HG03159 (cell line): ENCODE measurements around the gene ZNF229.
"Not testable (repeated sequence)": the region's sequence is repeated elsewhere in the genome, so short reads cannot be mapped to it uniquely, and the experiment has no call there.

Source experiments
- ATAC-seq: cut with Tn5 transposase; IDR thresholded peaks from one replicate; pipeline ENCODE4 v1.9.1; 2021; ENCODE audit warnings: mild to moderate bottlenecking, moderate library complexity; ENCODE audit not compliant: unreplicated experiment

The ZNF229 gene

DNA sequence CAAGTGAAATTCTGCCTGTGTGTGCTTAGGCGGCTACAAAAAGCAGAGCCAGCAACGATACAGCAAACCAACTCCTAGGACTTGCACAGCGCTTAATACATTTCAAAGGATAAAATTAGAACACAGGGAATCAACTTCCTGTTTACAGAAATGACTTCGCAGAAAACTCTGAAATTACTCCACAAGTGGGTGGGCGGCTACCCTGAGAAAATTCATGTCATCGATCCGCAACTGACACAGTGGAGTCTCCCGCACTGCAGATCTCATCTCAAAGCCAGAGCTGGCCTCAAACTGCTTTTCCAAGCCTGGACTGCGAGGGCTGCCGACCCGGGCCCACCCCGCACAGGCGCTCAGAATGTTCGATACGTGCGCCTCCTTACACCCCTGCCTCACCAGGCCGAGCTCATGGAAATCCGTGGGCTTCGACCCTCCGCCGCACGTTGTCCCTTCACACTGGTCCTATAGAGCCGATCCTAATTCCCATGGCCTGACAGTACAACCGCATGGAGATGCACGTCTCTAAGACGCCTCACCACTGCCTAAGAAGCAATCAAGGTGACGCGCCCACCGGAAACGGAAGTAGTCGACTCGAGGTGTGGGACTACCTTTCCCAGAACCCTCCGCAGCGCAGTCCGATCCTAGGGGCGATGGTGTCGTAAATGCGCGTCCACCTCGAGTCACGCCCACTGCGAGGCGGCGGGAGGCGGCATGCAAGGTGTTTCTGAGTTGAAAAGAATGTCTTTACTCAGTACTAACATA lies at the start of gene ZNF229:
Gene ZNF229, minus strand, starts transcription at position 557 of the 759 bp plus-strand sequence. CDS start 5,625 bp downstream, outside the sequence.
- ATAC-seq, result no peak

DNA sequence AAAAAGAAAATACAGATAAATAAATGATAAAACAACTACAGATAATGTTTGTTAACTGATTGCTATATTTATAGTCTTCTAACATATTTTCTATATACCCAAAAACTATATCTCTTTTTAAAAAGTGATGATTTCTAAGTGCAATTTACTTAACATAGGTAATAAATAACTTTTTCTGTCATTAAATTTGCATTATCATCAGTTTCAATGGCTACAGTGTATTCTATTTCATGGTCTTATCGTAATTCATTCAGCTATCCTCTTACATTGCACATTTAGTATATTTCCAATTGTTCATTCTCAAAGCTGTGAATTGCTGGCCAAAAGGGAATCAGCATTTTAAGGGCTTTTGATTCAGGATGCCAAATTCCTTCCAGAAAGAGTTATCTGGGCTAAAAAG lies 48.4 kb upstream of the ZNF229 start:
- no peak for ATAC-seq

- ATAC-seq, result no peak
Observed at GRCh38 chr19:44476559-44477408, 28.5 kb upstream of the ZNF229 start.

DNA sequence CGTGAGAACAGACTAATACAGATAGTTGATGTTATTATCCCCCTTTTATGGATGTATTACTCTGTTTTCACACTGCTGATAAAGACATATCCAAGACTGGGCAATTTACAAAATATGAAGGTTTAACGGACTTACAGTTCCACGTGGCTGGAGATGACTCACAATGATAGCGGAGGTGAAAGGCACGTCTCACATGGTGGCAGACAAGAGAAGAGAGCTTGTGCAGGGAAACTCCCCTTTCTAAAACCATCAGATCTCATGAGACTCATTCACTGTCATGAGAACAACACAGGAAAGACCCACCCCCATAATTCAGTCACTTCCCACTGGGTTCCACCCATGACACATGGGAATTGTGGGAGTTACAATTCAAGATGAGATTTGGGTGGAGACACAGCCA lies 20.5 kb upstream of the ZNF229 start:
- not testable (repeated sequence) for ATAC-seq

DNA sequence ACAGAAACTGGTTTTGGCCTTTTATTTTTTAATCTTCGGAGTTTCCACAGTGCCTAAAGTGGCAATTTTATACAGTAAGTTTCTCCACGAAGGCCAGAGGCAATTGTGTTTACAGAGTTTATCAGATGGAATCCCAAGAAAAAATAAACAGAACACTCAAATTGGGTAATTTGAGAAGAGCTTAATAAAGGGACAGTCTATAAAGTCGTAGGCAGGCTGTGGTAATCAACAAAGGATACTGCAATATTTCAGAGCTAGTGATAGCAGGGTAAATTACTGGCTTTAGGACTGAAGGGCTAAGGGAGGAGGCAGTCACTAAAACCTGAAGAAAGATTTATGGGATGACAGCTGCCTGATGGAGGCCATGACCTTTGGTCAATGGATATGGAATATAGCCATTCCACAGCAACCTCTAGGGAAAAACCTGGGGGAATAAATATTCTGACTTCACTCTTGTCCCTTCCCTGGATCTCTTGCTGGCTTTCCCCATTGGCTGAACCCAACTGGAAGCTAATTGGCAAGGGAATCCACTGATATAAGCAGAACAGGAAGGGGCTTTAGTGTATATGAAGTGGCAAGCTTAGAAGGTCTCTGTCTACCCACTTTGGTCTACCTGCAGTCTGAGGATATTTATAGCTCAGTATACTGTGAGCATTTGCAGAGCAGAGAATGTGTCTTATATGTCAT lies 14.5 kb upstream of the ZNF229 start:
- not testable (repeated sequence) for ATAC-seq

DNA sequence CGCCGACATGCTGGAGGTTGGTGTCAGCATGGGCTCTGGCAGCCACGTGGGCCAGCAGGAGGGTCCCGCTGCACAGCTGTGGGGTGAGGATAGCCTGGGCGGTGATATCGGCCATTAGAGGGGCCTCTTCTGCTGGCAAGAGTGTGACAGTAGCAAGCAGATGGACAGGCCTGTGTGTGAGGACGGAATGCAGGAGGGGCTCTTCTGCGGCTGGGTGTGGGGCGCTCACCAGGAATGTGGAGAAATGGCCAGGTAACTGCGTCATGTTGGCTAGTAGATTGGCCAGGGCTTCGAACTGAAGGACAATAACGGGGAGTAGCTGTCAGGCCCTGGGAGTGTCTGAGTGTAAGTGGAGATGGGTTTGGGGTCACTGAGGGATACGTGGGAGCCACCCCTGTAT lies 7.7 kb upstream of the ZNF229 start:
- not testable (repeated sequence) for ATAC-seq

DNA sequence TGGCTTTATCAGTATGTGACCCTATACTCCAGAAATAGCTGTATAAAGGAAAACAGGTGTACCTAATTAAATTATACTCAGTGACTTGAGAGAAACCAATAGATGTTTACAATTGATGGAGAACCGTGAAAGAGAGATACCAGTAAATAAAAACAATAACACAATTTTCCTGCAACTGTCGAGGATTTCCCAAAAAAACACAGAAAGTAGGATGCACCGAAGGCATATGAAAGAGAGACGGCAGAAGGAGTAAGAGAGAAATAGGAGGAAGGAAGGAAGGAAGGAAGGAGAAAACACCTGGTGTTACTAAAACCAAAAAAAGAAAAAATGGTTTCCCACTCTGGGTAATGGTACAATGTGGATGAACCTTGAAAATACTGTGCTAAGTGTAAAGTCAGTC lies 6.8 kb upstream of the ZNF229 start:
- ATAC-seq, result no peak

DNA sequence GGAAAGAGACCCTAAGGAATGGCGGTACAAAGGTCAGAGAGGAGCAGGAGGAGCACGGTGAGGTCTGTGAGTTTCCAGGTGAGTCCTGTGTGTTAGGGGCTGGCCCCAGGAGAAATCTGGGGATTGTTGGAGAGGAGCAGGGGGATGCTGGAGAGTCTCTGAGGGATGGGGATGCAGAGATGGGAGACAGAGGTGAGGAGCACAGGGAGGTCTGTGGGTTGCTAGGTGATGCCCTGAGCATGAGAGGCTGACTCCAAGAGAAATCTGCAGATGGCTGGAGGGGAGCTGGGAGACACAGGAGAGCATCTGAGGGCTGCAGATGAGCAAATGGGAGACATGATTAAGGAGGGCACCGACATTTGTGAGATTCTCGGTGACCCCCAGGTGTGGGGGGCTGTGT lies 4.1 kb upstream of the ZNF229 start:
- no peak for ATAC-seq

DNA sequence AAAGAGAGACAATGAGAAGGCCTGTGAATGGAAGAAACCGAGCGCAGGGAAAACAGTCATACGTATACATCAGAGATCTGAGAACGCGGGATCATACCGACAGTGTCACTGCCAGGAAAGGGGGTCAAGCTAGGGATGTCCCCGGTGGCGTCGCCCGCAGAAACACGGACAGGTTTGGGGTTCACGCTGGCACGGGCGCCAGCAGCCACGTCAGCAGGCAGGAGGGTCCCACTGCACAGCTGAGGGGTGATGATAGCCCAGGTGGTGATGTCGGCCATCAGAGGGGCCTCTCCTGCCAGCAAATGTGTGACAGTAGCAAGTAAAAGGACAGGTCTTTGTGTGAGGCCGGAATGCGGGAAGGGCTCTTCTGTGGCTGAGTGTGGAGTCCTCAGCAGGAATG lies 3.4 kb upstream of the ZNF229 start:
- ATAC-seq, result no peak

DNA sequence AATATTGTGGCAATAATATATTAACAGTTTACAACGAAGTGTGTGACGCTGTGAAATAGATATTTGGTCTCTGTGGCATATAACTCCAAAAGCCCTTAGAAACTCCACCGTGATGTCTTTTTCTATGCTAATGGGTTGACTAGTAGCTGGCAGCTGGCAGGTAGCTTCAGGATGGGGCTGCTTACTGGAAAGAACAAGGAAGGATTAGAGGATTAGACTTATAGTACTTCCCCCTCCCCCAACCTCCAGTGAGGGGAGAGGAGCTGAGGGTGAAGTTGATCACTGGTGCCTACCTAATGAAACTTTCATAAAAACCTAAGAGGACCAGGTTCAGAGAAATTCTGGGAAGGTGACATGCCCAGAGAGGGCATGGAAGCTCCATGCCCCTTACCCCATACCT lies 9.8 kb downstream of the ZNF229 start:
- no peak for ATAC-seq

- no peak for ATAC-seq
Observed at GRCh38 chr19:44435441-44435840, 12.8 kb downstream of the ZNF229 start.

- no peak for ATAC-seq
Observed at GRCh38 chr19:44430956-44431355, 17.3 kb downstream of the ZNF229 start.

DNA sequence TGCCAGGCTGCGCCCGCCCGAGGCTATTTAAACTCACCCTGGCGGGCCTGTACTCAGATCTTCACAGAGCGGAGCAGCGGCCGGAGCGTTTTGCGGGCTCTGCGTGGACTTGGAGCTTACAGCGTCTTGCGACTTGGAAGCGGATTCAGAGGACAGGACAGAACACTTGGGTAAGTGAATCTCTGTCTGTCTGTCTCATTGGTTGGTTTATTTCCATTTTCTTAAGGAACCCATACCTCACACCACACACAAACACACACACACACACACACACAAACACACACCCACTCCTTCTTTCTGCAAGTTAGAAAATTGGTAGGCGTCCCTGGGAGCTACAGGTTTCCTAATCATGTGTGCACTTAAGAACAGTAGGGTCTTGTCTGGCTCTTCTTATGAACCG lies 32.7 kb downstream of the ZNF229 start:
- not testable (repeated sequence) for ATAC-seq

DNA sequence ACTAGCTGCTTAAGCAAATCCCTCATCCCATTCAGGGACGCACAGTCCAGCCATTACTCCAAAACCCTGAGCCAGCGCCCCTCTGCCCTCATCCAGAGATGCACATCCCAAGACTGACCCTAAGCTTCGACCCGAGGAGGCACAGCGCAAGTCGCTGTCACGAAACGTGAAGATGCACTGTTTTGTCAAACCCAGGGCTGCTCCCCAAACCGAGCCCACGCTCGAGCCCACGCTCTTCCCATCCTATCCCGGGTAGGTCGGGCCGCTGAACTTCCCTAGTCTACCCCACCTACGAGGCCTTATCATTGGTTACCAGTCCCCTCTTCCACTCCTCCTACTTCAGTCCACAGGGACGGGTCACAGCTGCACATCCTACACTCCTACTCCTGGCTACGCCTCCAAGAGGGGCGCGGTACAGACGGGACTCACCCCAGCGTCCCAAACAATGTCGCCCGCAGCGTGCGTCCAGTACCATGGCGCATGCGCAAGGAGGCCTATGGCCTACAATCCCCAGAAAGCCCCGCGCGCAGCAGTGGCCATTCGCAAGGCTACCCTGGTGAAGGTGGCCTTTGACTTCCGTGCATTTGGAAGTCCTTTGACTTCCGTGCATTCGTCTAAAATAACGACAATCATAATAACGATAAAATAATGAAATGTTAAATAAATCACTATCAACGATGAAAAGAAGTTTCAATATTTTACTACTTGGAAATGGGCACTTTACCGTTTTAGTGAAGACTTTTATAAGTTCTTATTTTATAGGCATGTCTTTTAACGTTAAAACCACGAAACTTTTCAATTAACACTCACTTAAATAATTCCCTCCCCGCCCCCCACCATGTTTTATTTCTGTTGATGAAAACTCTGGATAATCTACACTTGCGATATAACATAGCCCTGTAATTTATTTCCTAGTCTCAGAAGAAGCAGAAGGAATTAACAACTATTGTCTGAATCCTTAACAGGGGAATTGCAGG lies 46.8 kb downstream of the ZNF229 start, which contains the start of gene ZNF285:
Gene ZNF285, minus strand, starts transcription at position 470 of the 977 bp plus-strand sequence. CDS start 4,395 bp downstream, outside the sequence.
- no peak for ATAC-seq

DNA sequence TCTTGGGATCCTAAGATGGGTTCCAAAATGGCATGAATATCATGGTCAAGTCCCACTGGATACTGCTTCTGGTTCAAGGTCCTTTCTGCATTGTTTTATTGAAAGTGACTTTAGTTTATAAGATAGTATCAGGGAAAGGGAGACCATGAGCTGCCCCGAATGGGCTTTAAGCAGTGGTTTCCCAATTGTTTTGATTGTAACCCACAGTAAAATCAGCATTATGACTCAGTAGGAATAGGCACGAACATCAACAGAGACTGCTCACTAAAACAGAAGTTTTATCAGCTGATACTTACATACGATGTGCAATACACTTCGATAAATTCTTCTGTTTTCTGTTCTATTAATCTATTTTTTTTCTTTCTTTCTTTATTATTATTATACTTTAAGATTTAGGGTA lies 59.0 kb downstream of the ZNF229 start:
- not testable (repeated sequence) for ATAC-seq
